Measurements from ENCODE around the gene CDH11. TPM values are rescaled to one million over a fixed set of nuclear protein-coding genes. Genes with fewer than 3 reads are reported as not detected.

The CDH11 gene
- 22.1 and 33.2 TPM in 2 replicates for total RNA-seq (2014; rRNA removed; shearing (Covaris generic); ENCODE audit: low replicate concordance)

GRCh38 chr16:65121870-65122723 is at the start of gene CDH11:
TSS of gene CDH11 (minus strand) at chr16:65122063. CDS start at chr16:65004869, 117,194 bp downstream.
- no peaks in the 10 kb centered on the region for H3K9me3 ChIP-seq
- H3K4me3 ChIP-seq, result peak within 1 kb of the TSS; percentile 60
- no peaks in the 10 kb centered on the region for H3K36me3 ChIP-seq
- peak; percentile 60 for DNase-seq
- H3K27me3 ChIP-seq, result no peaks in the 10 kb centered on the region

DNA sequence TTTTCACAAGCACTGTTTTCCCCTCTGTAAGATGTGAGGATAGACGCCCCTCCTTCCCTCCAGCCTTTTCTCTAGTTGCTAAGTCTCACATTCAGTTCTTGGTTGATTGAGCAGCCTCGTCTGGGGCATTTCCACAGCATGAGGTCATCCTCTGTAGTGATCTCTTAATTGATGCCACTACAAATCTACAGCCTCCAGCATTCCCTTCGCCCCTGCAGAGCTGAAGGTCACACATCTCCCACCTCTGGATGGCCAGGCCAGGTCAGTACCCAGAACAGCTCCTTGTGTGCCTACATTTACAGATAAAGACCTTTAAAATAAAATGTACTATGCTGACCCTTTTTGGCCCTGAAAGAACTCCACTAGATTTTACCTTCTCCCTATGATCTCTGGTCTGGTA is 32.5 kb upstream of the CDH11 start:
- DNase-seq, result no peak
- Histone ChIP-seq H3K36me3 (no peaks in the 10 kb centered on the region), H3K9me3 (no peaks in the 10 kb centered on the region)

DNA sequence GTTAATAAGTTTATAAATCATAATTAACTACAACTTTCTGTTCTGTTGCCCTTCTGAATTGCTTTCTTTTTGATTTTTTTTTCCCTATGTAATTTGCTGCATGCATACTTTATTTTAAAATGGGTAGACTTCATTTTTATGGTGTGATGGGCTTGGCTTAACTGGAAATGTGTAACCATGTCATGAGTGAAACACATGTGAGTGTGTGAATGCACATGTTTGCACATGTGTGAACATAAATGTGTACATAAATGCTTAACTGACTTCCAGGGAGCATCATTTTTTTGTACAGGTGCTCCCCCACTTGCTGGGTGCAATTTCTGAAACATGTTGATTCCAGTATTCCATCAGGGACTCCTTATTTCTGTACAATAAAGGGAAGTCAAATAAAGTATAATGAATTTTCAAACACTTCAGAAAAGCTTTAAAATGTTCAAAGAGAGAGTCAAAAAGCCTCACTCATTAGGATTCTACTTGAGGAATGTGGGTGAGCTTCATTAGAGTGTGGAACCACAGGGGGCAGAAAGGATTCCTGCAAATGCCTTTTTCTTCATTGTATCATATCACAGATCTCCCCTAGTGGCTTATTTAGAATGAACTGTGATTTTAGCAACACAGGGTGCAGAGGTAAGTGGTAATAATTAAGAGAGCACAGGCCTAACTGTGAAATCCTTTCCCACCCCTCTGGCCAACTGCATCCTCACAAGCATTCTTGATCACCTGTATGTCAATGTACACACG is 31.7 kb upstream of the CDH11 start:
- Histone ChIP-seq H3K9me3 (no peaks in the 10 kb centered on the region), H3K4me3 (no peak overlapping the region), H3K27me3 (no peaks in the 10 kb centered on the region), H3K36me3 (no peaks in the 10 kb centered on the region)
- no peak for DNase-seq

More for the DNA sequence above, 32.5 kb upstream of the CDH11 start:
- Histone ChIP-seq H3K27me3 (no peaks in the 10 kb centered on the region), H3K4me3 (no peak overlapping the region)

DNA sequence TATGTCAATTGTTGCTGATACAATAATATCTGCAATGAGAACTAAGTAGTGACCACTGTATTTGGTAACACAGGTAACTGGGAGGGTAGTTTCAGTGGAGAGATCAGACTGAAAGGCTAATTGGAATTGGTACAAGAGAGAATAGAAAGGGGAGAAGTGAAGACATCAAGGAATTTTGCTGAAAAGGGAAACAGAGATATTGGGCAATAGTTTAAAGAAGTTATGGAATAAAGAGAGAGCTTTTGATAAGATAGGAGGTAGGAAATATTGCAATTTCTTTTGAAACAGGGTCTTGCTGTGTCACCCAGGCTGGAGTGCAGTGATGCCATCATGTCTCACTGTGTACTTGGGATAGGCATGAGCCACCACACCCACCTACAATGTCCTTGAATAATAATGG is 26.9 kb upstream of the CDH11 start:
- no peaks in the 10 kb centered on the region for H3K27me3 ChIP-seq
- H3K4me3 ChIP-seq, result no peak overlapping the region
- no peak for DNase-seq
- no peaks in the 10 kb centered on the region for H3K9me3 ChIP-seq
- H3K36me3 ChIP-seq, result no peaks in the 10 kb centered on the region

DNA sequence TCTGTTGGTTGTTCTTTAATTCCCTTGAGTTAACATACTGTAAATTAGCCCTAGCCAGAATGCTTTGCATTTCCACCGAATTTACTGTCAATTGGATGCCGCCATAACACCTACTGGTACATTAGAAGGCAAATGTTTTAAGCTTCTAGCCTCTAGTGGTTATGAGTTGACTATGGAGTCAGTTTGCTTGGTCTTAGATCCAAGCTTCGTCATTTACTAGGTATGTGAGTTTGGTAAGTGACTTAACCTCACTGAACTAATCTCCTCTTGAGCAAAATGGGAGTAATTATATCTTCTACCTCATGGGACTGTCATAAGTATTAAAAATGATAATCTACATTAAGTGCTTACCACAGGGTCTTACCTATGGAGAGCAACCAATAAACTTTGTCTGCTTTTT is 20.4 kb upstream of the CDH11 start:
- Histone ChIP-seq H3K9me3 (no peaks in the 10 kb centered on the region), H3K27me3 (no peaks in the 10 kb centered on the region), H3K4me3 (no peak overlapping the region), H3K36me3 (no peaks in the 10 kb centered on the region)
- DNase-seq, result no peak

GRCh38 chr16:65136681-65137080 is 14.8 kb upstream of the CDH11 start:
- DNase-seq, result no peak
- Histone ChIP-seq H3K27me3 (no peaks in the 10 kb centered on the region), H3K36me3 (no peaks in the 10 kb centered on the region), H3K9me3 (no peaks in the 10 kb centered on the region), H3K4me3 (no peak overlapping the region)

DNA sequence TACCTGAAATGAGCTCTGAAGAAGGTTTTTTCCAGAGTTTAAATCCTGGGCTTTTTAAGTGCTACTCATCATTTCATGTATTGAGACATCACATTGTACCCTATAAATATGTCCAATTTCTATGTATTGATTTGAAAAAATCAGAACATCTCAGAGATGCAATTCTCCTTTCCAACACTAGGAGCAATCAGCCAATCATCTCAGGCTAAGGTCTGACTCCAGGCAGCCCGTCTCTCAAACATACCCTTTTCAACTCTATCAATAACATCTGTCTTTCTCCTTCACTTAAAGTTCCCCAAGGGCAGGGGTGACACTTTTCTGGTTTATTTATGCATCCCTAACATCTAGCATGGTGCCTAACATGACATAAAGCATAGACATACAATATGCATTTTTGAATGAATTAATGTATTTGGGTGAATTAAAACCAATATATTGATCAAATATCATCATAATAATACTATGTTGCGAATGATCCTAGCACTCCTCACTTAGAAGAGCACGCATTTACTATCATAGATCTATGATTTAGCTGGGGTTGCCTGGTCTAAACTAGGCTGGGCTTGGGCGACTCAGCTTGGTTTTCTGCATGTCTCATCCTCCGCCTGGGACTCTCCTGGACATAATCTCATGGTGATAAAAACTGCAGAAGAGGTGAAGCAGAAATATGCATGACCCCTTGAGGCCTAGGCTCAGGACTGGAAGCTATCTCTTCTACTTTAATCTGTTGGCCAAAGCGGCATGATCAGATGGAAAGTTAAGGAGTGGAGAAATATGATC is 5.2 kb upstream of the CDH11 start:
- no peak overlapping the region for H3K4me3 ChIP-seq
- H3K36me3 ChIP-seq, result no peaks in the 10 kb centered on the region
- H3K27me3 ChIP-seq, result no peaks in the 10 kb centered on the region
- no peak for DNase-seq
- H3K9me3 ChIP-seq, result no peaks in the 10 kb centered on the region

GRCh38 chr16:65125871-65126270 is 4.0 kb upstream of the CDH11 start:
- Histone ChIP-seq H3K4me3 (no peak overlapping the region), H3K36me3 (no peaks in the 10 kb centered on the region), H3K27me3 (no peaks in the 10 kb centered on the region), H3K9me3 (no peaks in the 10 kb centered on the region)
- no peak for DNase-seq

GRCh38 chr16:65125322-65125721 is 3.5 kb upstream of the CDH11 start:
- Histone ChIP-seq H3K9me3 (no peaks in the 10 kb centered on the region), H3K4me3 (no peak overlapping the region), H3K36me3 (no peaks in the 10 kb centered on the region), H3K27me3 (no peaks in the 10 kb centered on the region)
- DNase-seq, result no peak

DNA sequence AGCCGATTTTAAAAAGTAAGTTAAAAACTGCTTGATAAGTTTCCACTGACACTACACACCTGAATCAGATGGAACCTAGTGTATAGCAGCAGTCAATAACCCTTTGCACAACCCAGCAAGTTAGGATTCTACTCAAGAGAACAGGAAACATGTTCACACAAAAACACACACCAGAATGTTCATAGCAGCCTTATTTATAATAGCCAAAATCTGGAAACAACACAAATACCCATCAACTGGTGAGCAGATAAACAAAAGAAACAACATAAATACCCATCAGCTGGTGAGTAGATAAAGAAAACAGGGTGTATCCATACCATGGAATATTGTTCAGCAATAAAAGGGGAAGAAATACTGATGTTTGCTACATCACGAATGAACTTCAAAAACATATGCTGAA is 2.7 kb upstream of the CDH11 start:
- no peak for DNase-seq
- no peak overlapping the region for H3K4me3 ChIP-seq
- H3K36me3 ChIP-seq, result no peaks in the 10 kb centered on the region
- H3K9me3 ChIP-seq, result no peaks in the 10 kb centered on the region
- no peaks in the 10 kb centered on the region for H3K27me3 ChIP-seq

GRCh38 chr16:65124212-65124548 is 2.3 kb upstream of the CDH11 start:
- no peaks in the 10 kb centered on the region for H3K9me3 ChIP-seq
- H3K27me3 ChIP-seq, result no peaks in the 10 kb centered on the region
- peak overlapping the region; percentile 60; the same call in 1 of the 2 replicates for H3K4me3 ChIP-seq
- H3K36me3 ChIP-seq, result no peaks in the 10 kb centered on the region
- DNase-seq, result no peak

- Histone ChIP-seq H3K9me3 (no peaks in the 10 kb centered on the region), H3K4me3 (peak overlapping the region; percentile 60), H3K36me3 (no peaks in the 10 kb centered on the region), H3K27me3 (no peaks in the 10 kb centered on the region)
- DNase-seq, result peak; percentile 43
Observed at GRCh38 chr16:65123396-65124211, 1.7 kb upstream of the CDH11 start.

- no peaks in the 10 kb centered on the region for H3K9me3 ChIP-seq
- H3K27me3 ChIP-seq, result no peaks in the 10 kb centered on the region
- no peaks in the 10 kb centered on the region for H3K36me3 ChIP-seq
- H3K4me3 ChIP-seq, result peak overlapping the region; percentile 60
- peak; percentile 56 for DNase-seq
Observed at GRCh38 chr16:65122724-65123395, 997 bp upstream of the CDH11 start.

DNA sequence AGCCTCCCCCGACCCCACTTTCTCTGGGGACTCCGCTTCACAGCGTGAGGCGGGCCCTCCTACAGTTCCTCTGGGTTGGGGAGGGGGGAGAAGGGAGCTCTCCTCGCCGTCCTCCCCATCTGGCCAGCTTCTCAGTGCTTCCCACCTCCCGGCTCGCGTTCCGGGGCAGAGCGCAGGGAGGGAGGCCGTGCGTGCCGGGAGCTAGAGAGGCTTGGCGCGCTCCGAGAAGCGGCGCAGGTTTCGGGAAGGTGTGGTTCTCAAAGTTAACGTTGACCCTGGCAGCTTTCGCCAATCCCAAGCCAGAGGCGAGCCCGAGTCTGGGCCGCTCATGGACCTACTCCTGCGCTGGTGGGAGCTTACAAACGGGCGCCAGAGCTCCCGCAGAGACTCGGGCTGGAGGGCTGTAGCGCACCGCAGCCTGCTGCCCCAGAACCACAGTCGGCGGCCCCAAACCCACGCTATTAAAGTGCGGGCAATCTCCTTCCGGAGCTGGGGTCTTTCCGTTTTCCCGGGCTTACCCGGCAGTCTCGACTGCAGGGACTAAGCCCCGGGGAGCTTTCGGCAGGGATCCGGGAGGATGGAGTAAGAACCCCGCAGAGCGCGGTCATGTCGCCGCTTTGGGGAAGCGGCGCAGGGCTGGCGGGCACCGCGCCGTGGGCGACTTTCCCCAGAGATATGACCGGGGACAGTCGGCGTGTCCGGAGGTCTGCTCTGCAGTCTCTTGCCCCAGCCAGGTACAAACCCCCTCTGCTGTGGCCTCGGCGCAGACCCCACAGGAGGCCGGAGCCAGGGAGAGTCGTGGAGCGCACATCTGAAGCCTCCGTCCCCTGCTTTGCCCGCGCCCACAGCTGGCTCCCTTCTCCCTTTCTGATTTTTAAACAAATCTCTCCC is 787 bp downstream of the CDH11 start:
- Histone ChIP-seq H3K9me3 (no peaks in the 10 kb centered on the region), H3K36me3 (no peaks in the 10 kb centered on the region), H3K4me3 (peak overlapping the region; percentile 60), H3K27me3 (no peaks in the 10 kb centered on the region)
- DNase-seq, result peak; percentile 23

GRCh38 chr16:65120461-65120830 is 1.4 kb downstream of the CDH11 start:
- peak overlapping the region; percentile 60 for H3K4me3 ChIP-seq
- no peaks in the 10 kb centered on the region for H3K36me3 ChIP-seq
- H3K27me3 ChIP-seq, result no peaks in the 10 kb centered on the region
- DNase-seq, result no peak
- no peaks in the 10 kb centered on the region for H3K9me3 ChIP-seq
